ENCODE data around the gene PDE6G. TPM values are rescaled to one million over a fixed set of nuclear protein-coding genes. Genes with fewer than 3 reads are reported as not detected.

PDE6G gene
- total RNA-seq, 1 experiment from 2014 or later, result not detected

DNA sequence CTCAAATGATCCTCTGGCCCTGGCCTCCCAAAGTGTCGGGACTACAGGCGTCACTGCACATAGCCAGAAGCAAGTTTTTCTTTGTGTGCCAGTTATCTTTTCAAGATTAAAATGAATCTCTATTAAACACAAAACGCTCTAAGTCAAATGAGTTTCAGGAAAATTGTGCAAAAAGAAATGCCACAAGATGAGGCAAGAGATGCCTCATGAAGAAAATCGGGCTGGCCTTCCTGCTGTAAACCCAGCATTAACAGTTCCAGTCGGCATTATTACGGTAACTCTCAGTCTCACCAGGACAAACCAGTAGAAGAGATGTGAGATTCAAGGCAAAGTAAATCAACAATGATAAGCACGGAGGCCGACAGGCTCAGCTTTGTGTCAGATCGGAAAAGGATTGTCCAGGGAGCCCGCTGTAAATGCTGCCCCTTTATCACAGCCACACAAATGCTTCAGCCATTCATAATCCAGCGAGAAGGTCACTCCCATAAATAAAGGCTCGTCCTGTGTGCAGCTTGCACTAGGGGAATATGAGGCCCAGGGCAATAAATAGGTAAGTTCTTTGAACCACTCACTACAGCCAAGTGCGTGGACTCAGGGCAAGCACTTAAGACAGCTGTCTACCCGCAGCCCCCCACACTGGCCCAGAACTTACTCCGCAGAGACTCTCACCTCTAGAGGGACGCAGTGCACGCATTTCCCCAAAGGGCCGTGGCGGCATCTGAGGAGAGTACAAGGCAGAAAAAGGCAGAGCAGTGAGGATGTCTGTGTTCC, 46.6 kb downstream of the PDE6G start:
- no peak for DNase-seq (ENCODE audit: low read depth, low spot score)
- in situ Hi-C loops (cut with HindIII; ENCODE audit: low pct_unique_long_range_greater_than_20kb, low sequenced_read_pairs), result no loop called here

DNA sequence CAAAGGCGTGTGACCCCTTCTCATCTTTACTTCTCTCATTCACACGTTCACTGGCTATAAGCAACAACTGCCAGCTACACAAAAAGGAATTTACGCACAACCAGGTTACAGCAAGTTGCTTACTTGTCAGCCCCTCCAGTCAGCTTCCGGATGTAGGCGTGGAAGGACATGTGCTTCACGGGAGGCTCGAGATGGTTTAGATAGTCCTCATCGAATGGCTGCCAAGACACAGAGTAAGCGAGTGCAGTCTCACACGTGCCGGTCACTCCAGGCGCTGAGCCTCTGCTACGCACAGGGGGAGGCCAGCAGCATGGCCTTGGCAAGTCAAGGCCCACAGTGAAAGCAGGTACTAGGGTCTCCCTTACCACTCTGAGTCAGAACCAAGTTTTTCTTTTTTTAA, 47.7 kb downstream of the PDE6G start:
- DNase-seq (ENCODE audit: low read depth, low spot score), result no peak
- in situ Hi-C loops (cut with HindIII; ENCODE audit: low pct_unique_long_range_greater_than_20kb, low sequenced_read_pairs), result no loop called here

DNA sequence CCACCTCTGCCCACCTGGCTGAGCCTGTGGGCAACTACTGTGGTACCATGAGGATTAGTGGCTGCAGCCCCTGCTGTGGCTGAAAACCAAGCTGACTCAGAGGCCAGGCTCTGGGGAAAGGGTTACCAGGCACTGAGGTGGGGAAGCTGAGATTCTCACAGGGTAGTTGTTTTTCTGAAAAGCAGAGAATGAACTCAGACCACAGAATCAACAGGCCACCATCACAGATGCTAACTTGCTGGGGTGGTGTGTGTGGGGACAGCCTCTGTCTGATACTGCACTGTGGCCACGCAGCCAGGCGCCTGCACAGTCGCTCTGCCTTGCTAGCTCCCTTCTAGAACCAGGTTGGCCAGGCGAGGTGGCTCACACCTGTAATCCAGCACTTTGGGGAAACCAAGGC, 48.3 kb downstream of the PDE6G start:
- in situ Hi-C loops (cut with HindIII; ENCODE audit: low pct_unique_long_range_greater_than_20kb, low sequenced_read_pairs), result no loop called here
- no peak for DNase-seq (ENCODE audit: low read depth, low spot score)

DNA sequence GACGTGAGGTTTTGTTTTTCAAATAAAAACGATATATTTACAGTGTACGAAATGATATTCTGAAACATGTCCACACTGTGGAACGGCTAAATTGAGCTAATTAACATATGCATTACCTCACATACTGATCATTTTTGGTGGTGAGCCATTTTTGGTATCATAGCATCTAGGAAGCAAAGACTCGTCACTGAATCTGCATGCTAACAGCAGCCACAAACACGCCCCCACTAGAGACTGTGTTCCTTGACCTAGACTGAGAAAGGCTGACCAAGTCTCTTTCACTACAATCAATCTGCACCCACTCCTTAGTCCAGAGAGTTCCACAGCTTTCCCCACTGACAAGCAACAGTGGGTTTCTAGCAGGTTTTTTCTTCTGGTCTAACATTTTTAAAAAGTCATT, 48.9 kb downstream of the PDE6G start:
- DNase-seq (ENCODE audit: low read depth, low spot score), result no peak
- in situ Hi-C loops (cut with HindIII; ENCODE audit: low pct_unique_long_range_greater_than_20kb, low sequenced_read_pairs), result no loop called here

DNA sequence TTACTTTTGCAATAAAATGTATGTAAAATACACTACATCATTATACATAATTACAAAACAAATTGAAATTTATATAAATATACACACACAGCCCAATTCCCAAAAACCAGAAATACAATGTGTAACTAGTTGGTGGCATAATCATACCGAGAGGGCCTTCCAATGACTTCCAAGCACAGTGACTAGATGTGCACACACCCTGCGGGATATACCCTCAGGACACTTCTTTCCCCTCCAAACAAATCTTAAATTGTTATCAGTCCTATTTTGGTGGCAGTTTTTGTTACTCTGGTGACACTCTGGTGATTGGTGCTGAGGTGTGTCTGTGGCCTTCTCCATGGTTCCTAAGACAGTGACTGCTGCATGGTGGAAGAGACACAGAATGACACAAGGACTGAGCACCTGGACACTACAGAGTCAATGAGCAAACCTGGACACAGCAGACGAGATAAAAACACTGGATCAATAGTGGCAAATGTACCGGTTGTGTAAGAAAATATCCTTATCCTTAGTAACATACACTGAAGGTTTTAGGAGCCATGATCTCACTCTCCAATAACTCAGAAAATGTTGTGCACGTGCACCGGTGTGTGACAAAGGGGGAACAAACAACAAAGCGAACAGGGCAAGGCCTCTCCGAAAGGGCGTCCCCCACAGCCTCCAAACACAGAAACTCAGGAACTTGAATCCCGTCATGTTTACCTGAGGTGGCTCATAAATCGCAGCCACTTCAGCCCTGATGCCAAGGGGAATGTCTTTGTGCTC, 52.3 kb downstream of the PDE6G start:
- no peak for DNase-seq (ENCODE audit: low read depth, low spot score)
- in situ Hi-C loops (cut with HindIII; ENCODE audit: low pct_unique_long_range_greater_than_20kb, low sequenced_read_pairs), result no loop called here

DNA sequence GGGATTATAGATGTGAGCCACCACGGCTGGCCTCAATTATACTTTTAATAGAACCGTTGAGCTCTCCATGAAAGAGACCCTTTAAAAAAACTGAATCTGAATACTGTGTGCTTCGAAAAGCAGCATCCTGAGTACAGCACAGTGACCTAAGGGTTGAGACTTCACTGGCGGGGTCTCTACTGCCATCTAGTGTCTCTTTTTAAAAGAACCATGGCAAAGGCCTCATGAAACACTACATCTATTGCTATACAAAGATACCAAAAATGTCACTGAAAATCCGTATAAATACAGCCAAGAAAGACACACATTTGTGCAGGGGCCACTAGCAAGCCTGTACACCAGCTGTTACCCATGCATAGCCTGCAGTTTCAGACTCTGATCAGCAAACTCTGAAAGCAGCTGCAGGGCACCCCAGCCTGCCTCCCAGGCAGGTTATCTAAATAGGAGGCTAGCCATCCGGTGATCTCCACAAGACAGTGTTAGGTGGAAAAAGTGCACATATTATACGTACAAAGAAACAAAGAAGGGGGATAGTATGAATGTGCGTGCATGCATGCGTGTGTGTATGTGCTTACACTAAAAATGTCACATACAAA, 54.7 kb downstream of the PDE6G start:
- in situ Hi-C loops (cut with HindIII; ENCODE audit: low pct_unique_long_range_greater_than_20kb, low sequenced_read_pairs), result no loop called here
- DNase-seq (ENCODE audit: low read depth, low spot score), result peak; percentile 91

Small RNA genes within 50 kb of the gene (small RNA-seq; reads per million reads assigned to genes)
- 0 to 0.19 reads per million in 2 experiments for gene MIR6786

Other genes starting within 250 kb of the PDE6G start
- 6,652 and 7,362 TPM in 2 replicates for gene ACTG1, start 143.7 kb downstream of the PDE6G start, total RNA-seq (2014; rRNA removed; shearing (Covaris generic))
- 0.34 TPM in 1 of 2 replicates, not detected in the other for gene FSCN2, start 128.2 kb downstream of the PDE6G start, total RNA-seq (2014; rRNA removed; shearing (Covaris generic))
- gene FAAP100, start 104.2 kb downstream of the PDE6G start, total RNA-seq (2014; rRNA removed; shearing (Covaris generic)), result 34.0 and 35.0 TPM in 2 replicates
- gene NPLOC4, start 19.4 kb downstream of the PDE6G start, total RNA-seq (2014; rRNA removed; shearing (Covaris generic)), result 139 TPM in 2 replicates
- gene TSPAN10, start 19.3 kb downstream of the PDE6G start, total RNA-seq (2014; rRNA removed; shearing (Covaris generic)), result 70.6 and 85.2 TPM in 2 replicates
- 96.8 and 106 TPM in 2 replicates for gene OXLD1, start 10.1 kb upstream of the PDE6G start, total RNA-seq (2014; rRNA removed; shearing (Covaris generic))
- 52.0 and 56.8 TPM in 2 replicates for gene CCDC137, start 10.2 kb upstream of the PDE6G start, total RNA-seq (2014; rRNA removed; shearing (Covaris generic))
- gene ARL16, start 27.3 kb upstream of the PDE6G start, total RNA-seq (2014; rRNA removed; shearing (Covaris generic)), result 46.1 and 52.5 TPM in 2 replicates
- 155 and 174 TPM in 2 replicates for gene HGS, start 27.5 kb upstream of the PDE6G start, total RNA-seq (2014; rRNA removed; shearing (Covaris generic))
- gene MRPL12, start 46.8 kb upstream of the PDE6G start, total RNA-seq (2014; rRNA removed; shearing (Covaris generic)), result 24.9 and 29.5 TPM in 2 replicates
- 45.5 and 50.6 TPM in 2 replicates for gene SLC25A10, start 55.7 kb upstream of the PDE6G start, total RNA-seq (2014; rRNA removed; shearing (Covaris generic))
- gene GCGR, start 147.6 kb upstream of the PDE6G start, total RNA-seq (2014; rRNA removed; shearing (Covaris generic)), result not detected in 2 replicates
- 144 and 162 TPM in 2 replicates for gene MCRIP1, start 176.7 kb upstream of the PDE6G start, total RNA-seq (2014; rRNA removed; shearing (Covaris generic))
- gene PPP1R27, start 178.5 kb upstream of the PDE6G start, total RNA-seq (2014; rRNA removed; shearing (Covaris generic)), result 0.56 and 0.63 TPM in 2 replicates
- gene P4HB, start 204.0 kb upstream of the PDE6G start, total RNA-seq (2014; rRNA removed; shearing (Covaris generic)), result 1,826 and 1,949 TPM in 2 replicates
- 288 and 306 TPM in 2 replicates for gene ARHGDIA, start 214.8 kb upstream of the PDE6G start, total RNA-seq (2014; rRNA removed; shearing (Covaris generic))
- 245 and 252 TPM in 2 replicates for gene ALYREF, start 235.0 kb upstream of the PDE6G start, total RNA-seq (2014; rRNA removed; shearing (Covaris generic))
- 315 and 336 TPM in 2 replicates for gene ANAPC11, start 235.2 kb upstream of the PDE6G start, total RNA-seq (2014; rRNA removed; shearing (Covaris generic))
- 0.08 and 0.34 TPM in 2 replicates for gene NPB, start 245.7 kb upstream of the PDE6G start, total RNA-seq (2014; rRNA removed; shearing (Covaris generic))

Measured in SK-MEL-5 (cell line).